HG02678 (cell line): ENCODE measurements around the gene MYT1.
"Not testable (repeated sequence)": the region's sequence is repeated elsewhere in the genome, so short reads cannot be mapped to it uniquely, and the experiment has no call there.

Experiments
- ATAC-seq: cut with Tn5 transposase; IDR thresholded peaks from one replicate; pipeline ENCODE4 v1.9.1; 2021; ENCODE audit warnings: mild to moderate bottlenecking, moderate library complexity; ENCODE audit not compliant: unreplicated experiment

MYT1 gene

DNA sequence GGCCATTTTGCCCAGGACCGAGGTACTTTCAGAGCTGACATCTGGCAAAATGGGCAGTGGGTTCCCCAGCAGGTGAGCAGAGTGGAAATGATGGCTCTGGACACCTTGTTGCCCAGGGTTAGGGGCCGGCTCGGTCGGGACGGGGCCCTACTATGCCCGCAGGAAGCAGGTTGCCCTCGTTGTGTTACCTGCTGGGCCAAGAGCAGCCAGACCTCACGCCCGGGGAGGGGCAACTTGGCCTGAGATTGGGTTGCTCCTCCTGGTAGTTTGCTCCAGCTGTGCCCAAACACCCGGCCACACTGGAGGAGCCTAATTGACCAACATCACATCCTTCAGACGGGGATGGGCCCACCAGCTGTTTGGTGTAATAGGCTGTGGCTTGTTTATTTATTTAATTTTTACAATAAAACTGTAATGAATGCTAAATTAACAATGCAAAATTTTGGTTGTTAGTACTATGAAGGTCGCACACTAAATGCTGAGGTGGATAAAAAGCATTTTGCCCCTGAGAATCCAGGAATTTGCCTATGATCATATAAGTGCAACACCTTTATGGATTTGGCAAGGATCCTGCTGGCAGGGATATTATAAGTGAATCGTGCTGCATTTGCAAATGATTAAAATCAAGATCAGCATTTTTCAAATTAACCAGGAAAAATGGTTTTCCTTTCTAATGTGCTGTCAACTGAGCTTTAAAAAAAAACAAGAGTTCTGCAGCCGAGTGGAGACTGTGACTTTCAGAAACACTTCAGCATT lies 64.7 kb downstream of the MYT1 start:
- ATAC-seq: no peak

GRCh38 chr20:64229507-64230061 lies 65.3 kb downstream of the MYT1 start:
- ATAC-seq: no peak

- ATAC-seq: no peak
Measured at GRCh38 chr20:64230461-64231145, 66.4 kb downstream of the MYT1 start.

DNA sequence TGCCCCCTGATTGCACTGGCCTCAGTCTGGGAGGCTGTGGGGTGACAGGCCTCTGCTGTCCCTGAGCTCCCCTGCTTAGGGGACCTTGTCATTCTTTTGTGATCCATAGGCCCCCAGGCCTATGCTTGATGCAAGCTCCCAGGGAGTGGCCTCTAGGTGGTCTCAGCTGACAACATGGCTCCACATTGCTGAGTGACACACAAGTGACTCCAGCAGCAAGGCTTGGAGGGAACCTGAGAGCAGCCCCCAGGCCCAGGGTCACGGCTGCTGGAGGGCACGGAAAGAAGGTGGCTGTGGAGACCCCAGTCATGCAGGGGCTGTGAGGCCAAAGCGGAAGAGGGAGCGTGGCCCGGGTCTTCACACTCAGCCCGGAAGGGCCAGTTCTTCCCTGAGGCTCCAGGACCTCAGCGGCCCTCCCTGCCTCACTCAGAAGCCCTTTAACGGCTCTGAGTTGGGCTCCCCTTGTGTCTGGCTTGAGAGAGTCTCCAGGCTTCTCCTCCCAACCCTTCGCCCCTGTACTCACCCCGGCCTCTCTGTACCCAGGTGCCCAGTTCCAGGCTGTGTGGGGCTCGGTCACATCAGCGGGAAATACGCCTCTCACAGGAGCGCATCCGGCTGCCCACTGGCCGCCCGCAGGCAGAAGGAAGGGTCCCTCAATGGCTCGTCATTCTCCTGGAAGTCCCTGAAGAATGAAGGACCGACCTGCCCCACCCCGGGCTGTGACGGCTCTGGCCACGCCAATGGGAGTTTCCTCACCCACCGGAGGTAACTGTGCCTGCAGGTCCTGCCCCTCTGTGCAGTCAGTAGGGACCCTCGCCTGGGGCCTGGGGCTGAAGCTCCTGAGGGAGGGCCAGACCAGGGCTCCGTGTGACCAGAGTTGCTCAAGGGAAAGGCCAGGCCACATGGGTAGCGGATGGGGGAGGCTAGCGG lies 67.6 kb downstream of the MYT1 start:
- no peak for ATAC-seq

GRCh38 chr20:64232794-64233193 lies 68.5 kb downstream of the MYT1 start:
- ATAC-seq: no peak

- no peak for ATAC-seq
Measured at GRCh38 chr20:64233725-64234124, 69.5 kb downstream of the MYT1 start.

- no peak for ATAC-seq
Measured at GRCh38 chr20:64234291-64234791, 70.1 kb downstream of the MYT1 start.

- not testable (repeated sequence) for ATAC-seq
Measured at GRCh38 chr20:64234921-64235565, 70.8 kb downstream of the MYT1 start.

GRCh38 chr20:64236137-64237088 lies 72.2 kb downstream of the MYT1 start:
- ATAC-seq: no peak

DNA sequence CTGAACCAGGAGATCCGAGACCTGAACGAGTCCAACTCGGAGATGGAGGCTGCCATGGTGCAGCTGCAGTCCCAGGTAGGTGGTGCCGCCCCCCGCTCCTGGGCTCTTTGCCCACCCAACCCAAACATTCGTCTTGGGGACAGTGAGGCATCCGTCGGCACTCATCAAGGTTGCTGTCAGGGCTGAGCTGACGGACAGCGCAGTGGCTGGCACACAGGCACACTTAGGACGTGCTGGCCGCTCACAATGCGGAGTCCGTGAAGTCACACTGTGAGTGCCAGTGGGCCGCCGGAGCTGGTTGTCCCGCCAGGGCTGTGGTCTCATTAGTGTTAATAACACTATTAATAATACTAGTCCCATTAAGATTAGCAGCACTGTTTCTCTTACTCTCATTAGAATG lies 73.1 kb downstream of the MYT1 start:
- no peak for ATAC-seq

- no peak for ATAC-seq
Measured at GRCh38 chr20:64238115-64238825, 74.0 kb downstream of the MYT1 start.

GRCh38 chr20:64238851-64239387 lies 74.7 kb downstream of the MYT1 start:
- no peak for ATAC-seq

- no peak for ATAC-seq
Measured at GRCh38 chr20:64239449-64240242, 75.4 kb downstream of the MYT1 start.

GRCh38 chr20:64240243-64241015 lies 76.2 kb downstream of the MYT1 start:
- no peak for ATAC-seq

GRCh38 chr20:64241061-64241460 lies 76.8 kb downstream of the MYT1 start:
- ATAC-seq: no peak

- ATAC-seq: no peak
Measured at GRCh38 chr20:64242003-64242796, 77.9 kb downstream of the MYT1 start.
